ENCODE data around the gene LRCH1. TPM values are rescaled to one million over a fixed set of nuclear protein-coding genes. Genes with fewer than 3 reads are reported as not detected.

LRCH1 gene
- total RNA-seq, 4 donors from 2014 or later = 29.1 to 55.6 (median 36.2) TPM

GRCh38 chr13:46542833-46543232 is 10.1 kb upstream of the LRCH1 start:
- Histone ChIP-seq H3K4me1 (no peaks in the 10 kb centered on the region), H3K4me3 (no peak overlapping the region), H3K27ac (no peak overlapping the region), H3K27me3 (no peaks in the 10 kb centered on the region), H3K36me3 (no peaks in the 10 kb centered on the region), H3K9me3 (no peaks in the 10 kb centered on the region)
- no peak for TF ChIP-seq CTCF (IDR thresholded peaks at IDR 0.05)
- no peak for TF ChIP-seq POLR2A (IDR thresholded peaks at IDR 0.05)
- intact Hi-C loops (cut with DNase I; ENCODE audit: low total_unique reads) = no loop called here
- DNase-seq = no peak

GRCh38 chr13:46543287-46543686 is 9.7 kb upstream of the LRCH1 start:
- intact Hi-C loops (cut with DNase I; ENCODE audit: low total_unique reads) = no loop called here
- H3K27me3 ChIP-seq = no peaks in the 10 kb centered on the region
- no peak for TF ChIP-seq POLR2A (IDR thresholded peaks at IDR 0.05)
- no peak for TF ChIP-seq CTCF (IDR thresholded peaks at IDR 0.05)
- no peaks in the 10 kb centered on the region for H3K4me1 ChIP-seq
- no peak overlapping the region for H3K4me3 ChIP-seq
- no peaks in the 10 kb centered on the region for H3K36me3 ChIP-seq
- no peaks in the 10 kb centered on the region for H3K9me3 ChIP-seq
- no peak for DNase-seq
- H3K27ac ChIP-seq = no peak overlapping the region

GRCh38 chr13:46544208-46544607 is 8.8 kb upstream of the LRCH1 start:
- no peak overlapping the region for H3K4me3 ChIP-seq
- H3K4me1 ChIP-seq = no peaks in the 10 kb centered on the region
- no peaks in the 10 kb centered on the region for H3K9me3 ChIP-seq
- no peaks in the 10 kb centered on the region for H3K36me3 ChIP-seq
- H3K27ac ChIP-seq = no peak overlapping the region
- TF ChIP-seq CTCF (IDR thresholded peaks at IDR 0.05) (no peak), POLR2A (IDR thresholded peaks at IDR 0.05) (no peak)
- DNase-seq = no peak
- H3K27me3 ChIP-seq = no peaks in the 10 kb centered on the region
- intact Hi-C loops (cut with DNase I; ENCODE audit: low total_unique reads) = no loop called here

- intact Hi-C loops (cut with DNase I; ENCODE audit: low total_unique reads) = no loop called here
Measured at GRCh38 chr13:46544811-46545210, 8.2 kb upstream of the LRCH1 start.

GRCh38 chr13:46546084-46546768 is 6.7 kb upstream of the LRCH1 start:
- H3K36me3 ChIP-seq = no peaks in the 10 kb centered on the region
- H3K27ac ChIP-seq = no peak overlapping the region
- H3K4me3 ChIP-seq = no peak overlapping the region
- no peaks in the 10 kb centered on the region for H3K9me3 ChIP-seq
- no peak for TF ChIP-seq POLR2A (IDR thresholded peaks at IDR 0.05)
- no peak for TF ChIP-seq CTCF (IDR thresholded peaks at IDR 0.05)
- intact Hi-C loops (cut with DNase I; ENCODE audit: low total_unique reads) = no loop called here
- H3K27me3 ChIP-seq = no peaks in the 10 kb centered on the region
- DNase-seq = no peak
- no peaks in the 10 kb centered on the region for H3K4me1 ChIP-seq

More at GRCh38 chr13:46544811-46545210, 8.2 kb upstream of the LRCH1 start:
- H3K9me3 ChIP-seq = no peaks in the 10 kb centered on the region
- no peaks in the 10 kb centered on the region for H3K36me3 ChIP-seq
- H3K4me3 ChIP-seq = no peak overlapping the region
- H3K4me1 ChIP-seq = no peaks in the 10 kb centered on the region
- no peak overlapping the region for H3K27ac ChIP-seq
- no peak for DNase-seq
- H3K27me3 ChIP-seq = no peaks in the 10 kb centered on the region
- no peak for TF ChIP-seq POLR2A (IDR thresholded peaks at IDR 0.05)
